Left ventricle myocardium inferior (tissue), 1 donor: Measurements from ENCODE around the gene OR5AC2. TPM values are rescaled to one million over a fixed set of nuclear protein-coding genes. Genes with fewer than 3 reads are reported as not detected.

Experiments used
- DNase-seq: peaks from one replicate; pipeline ENCODE4 v3.0.0-alpha.2; 2020
- H3K27ac ChIP-seq: fragments of 200-600 bp; replicated peaks from 2 replicates; pipeline ENCODE4 v1.8.0; 2021
- H3K27me3 ChIP-seq: fragments of 200-600 bp; 2 replicates; pipeline ENCODE4 v1.8.0; 2021; ENCODE audit warnings: low read depth
- H3K36me3 ChIP-seq: fragments of 200-600 bp; 2 replicates; pipeline ENCODE4 v1.8.0; 2021
- H3K4me1 ChIP-seq: fragments of 200-600 bp; 2 replicates; pipeline ENCODE4 v1.8.0; 2021
- H3K4me3 ChIP-seq: fragments of 200-600 bp; 2 replicates; pipeline ENCODE4 v1.8.0; 2021; ENCODE audit warnings: mild to moderate bottlenecking, moderate library complexity
- H3K9me3 ChIP-seq: fragments of 200-600 bp; replicated peaks from 2 replicates; pipeline ENCODE4 v1.8.0; 2021
- intact Hi-C: fragments of 100-400 bp; cut with micrococcal nuclease; formaldehyde crosslinking; loops from one replicate; pipeline ENCODE4 v1.11.0; 2022
- total RNA-seq: library from RNA; stranded (reverse); fragmentation: NEBNext Ultra II Directional; extraction: Animal tissue kit (Norgen Biotek cat#: 25700); gene quantifications from one replicate; pipeline ENCODE4 v1.2.1, GENCODE V29; 2021
- TF ChIP-seq, protein P1 (sequence below): fragments of 200-600 bp; IDR thresholded peaks from 2 replicates; pipeline ENCODE4 v1.8.0; 2021; ENCODE audit warnings: antibody characterized with exemption, mild to moderate bottlenecking, borderline replicate concordance
- donor health status: DM: no; HTN: yes; CAD: no; lungs with severe emphysema.

OR5AC2 gene
- total RNA-seq, 1 donor from 2014 or later, result not detected

DNA sequence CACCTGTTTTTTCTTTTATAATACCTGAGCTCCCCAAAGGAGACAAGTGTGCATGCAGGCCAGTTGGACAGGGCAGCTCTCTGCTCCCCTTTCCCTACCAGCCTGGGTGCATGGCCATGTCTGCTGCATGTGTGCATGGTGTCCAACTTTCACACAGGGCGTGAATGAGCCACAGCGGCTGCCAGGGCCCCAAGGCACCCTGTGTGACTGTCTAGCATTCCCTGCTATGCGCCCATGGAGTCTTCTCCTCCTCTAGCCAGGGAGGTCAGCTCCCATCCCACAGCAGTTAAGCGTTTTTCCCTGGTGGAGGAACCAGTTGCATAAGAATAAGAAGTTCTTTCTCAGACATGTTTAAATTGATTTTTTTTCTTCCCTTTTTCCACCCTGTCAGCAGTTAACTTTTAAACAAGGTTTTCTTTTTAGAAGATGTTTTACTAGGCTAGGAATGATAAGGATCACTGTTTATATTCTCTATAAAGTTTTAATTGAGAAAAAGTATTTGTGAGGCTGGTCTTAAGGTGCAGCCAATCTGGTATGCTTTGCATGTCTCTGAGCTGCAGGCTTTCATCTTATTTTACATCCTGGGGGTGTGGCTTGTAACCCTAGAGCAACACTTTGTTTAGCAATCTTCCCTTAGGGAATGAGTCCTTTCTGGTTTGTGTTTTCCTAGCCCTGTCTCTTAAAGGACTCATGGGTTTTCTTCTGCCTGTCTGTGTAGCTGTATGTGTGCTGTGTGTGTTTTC lies 23.0 kb downstream of the OR5AC2 start:
- H3K36me3 ChIP-seq, result no peaks in the 10 kb centered on the region
- TF ChIP-seq, protein P1, sequence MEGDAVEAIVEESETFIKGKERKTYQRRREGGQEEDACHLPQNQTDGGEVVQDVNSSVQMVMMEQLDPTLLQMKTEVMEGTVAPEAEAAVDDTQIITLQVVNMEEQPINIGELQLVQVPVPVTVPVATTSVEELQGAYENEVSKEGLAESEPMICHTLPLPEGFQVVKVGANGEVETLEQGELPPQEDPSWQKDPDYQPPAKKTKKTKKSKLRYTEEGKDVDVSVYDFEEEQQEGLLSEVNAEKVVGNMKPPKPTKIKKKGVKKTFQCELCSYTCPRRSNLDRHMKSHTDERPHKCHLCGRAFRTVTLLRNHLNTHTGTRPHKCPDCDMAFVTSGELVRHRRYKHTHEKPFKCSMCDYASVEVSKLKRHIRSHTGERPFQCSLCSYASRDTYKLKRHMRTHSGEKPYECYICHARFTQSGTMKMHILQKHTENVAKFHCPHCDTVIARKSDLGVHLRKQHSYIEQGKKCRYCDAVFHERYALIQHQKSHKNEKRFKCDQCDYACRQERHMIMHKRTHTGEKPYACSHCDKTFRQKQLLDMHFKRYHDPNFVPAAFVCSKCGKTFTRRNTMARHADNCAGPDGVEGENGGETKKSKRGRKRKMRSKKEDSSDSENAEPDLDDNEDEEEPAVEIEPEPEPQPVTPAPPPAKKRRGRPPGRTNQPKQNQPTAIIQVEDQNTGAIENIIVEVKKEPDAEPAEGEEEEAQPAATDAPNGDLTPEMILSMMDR, result no peak
- H3K27me3 ChIP-seq, result no peaks in the 10 kb centered on the region
- intact Hi-C loops, result no loop called here
- peaks cover 55% of the 10 kb centered on the region for H3K9me3 ChIP-seq
- no peaks in the 10 kb centered on the region for H3K4me1 ChIP-seq
- no peak overlapping the region for H3K27ac ChIP-seq
- no peak for DNase-seq
- H3K4me3 ChIP-seq, result no peak overlapping the region

DNA sequence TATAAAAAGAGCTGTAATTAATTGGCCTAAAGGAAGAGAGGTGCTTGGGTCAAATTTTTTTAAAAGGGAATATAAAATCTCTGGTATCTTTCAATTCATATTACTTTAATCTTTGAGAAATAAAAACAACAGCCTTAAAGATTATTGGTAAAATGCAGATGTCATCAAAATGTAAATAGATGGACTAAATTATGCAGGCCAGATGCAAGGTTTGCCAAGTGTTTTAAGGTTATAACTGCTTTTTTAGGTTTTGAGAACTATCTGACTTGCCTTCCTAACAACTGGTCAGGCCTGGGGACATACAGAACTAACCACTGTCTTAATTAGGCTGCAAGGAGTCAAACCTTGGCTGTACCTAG lies 23.6 kb downstream of the OR5AC2 start:
- TF ChIP-seq, protein P1, result no peak
- H3K9me3 ChIP-seq, result peaks cover 61% of the 10 kb centered on the region

DNA sequence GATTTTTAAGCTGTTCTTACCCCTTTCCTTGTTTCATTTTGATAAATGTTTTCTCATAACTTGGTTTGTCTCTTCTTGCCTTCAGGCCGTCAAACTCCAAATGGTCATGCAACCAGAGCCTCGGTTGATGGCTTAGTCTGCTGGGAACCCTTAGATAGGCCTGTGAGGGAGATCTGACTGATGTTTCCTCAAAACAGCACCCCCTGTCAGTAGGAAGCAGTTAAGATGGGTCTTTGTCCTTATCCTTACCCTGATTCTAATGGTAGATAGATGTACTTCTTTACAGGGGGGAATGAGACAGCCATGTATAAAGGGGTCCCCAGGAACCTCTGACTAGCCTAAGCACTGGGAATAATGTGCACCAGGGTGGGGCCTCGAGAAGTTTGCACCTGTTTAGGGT lies 27.3 kb downstream of the OR5AC2 start:
- Histone ChIP-seq H3K27me3 (no peaks in the 10 kb centered on the region), H3K36me3 (no peaks in the 10 kb centered on the region), H3K4me3 (no peak overlapping the region), H3K9me3 (peaks cover 64% of the 10 kb centered on the region), H3K27ac (no peak overlapping the region), H3K4me1 (no peaks in the 10 kb centered on the region)
- TF ChIP-seq, protein P1, result no peak
- intact Hi-C loops, result no loop called here
- DNase-seq, result no peak

More for the DNA sequence above, 23.6 kb downstream of the OR5AC2 start:
- no peaks in the 10 kb centered on the region for H3K4me1 ChIP-seq
- intact Hi-C loops, result no loop called here
- H3K4me3 ChIP-seq, result no peak overlapping the region
- no peak for DNase-seq
- no peak overlapping the region for H3K27ac ChIP-seq
- H3K27me3 ChIP-seq, result no peaks in the 10 kb centered on the region
- no peaks in the 10 kb centered on the region for H3K36me3 ChIP-seq

DNA sequence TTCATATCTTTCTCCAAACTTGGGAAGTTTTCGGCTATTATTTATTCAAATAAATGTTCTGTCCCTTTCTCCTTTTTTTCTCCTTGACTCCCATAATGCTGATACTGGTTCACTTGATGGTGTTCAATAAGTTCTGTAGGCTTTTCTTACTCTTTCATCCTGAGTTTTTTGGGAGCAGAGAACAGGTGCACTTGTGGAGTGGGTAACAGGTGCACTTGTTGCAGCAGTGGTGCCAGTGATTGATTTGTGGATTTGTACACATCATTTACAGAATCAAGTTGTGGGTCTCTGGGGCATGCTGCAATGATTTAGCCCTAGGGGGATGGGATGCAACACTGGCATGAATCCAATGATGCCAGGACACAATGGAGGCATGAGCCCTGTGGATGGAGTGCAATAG lies 28.7 kb downstream of the OR5AC2 start:
- DNase-seq, result no peak
- Histone ChIP-seq H3K27me3 (no peaks in the 10 kb centered on the region), H3K36me3 (no peaks in the 10 kb centered on the region), H3K9me3 (peaks cover 52% of the 10 kb centered on the region), H3K4me1 (no peaks in the 10 kb centered on the region), H3K27ac (no peak overlapping the region), H3K4me3 (no peak overlapping the region)
- TF ChIP-seq, protein P1, result no peak
- intact Hi-C loops, result no loop called here

DNA sequence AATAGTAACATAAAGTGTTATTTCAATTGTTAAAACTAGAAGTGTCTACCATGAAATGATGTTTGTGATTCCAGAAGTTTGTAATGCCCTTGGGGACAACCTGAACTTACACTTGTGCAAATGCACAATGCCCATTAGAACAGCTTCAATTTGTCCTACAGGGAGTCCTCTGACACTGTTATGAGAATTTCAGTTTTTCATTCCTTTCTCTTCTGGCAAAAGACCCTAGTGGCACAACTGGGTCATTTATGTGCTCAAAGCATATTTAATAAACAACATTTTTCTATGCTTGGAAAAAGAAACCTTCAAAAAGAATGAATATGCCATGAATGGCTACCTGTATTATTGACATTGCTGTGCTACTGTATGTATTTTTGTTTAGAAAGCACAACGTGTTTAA lies 43.4 kb downstream of the OR5AC2 start, which contains the start of gene OR5H1:
Gene OR5H1, plus strand, starts transcription at position 301 of the 400 bp plus-strand sequence. CDS start 1,977 bp downstream, outside the sequence.
- intact Hi-C loops, result no loop called here
- Histone ChIP-seq H3K36me3 (no peaks in the 10 kb centered on the region), H3K4me1 (no peaks in the 10 kb centered on the region), H3K27ac (no peak within 1 kb of the TSS), H3K27me3 (no peaks in the 10 kb centered on the region), H3K9me3 (no peaks in the 10 kb centered on the region), H3K4me3 (no peak within 1 kb of the TSS)
- DNase-seq, result no peak
- TF ChIP-seq, protein P1, result no peak
